Mesendoderm (in vitro differentiated cells): ENCODE results near the gene SIRT2.

Experiments
- DNase-seq: peaks from one replicate; pipeline ENCODE4 v3.0.0; 2013
- H2AK5ac ChIP-seq: 2 replicates; pipeline ENCODE4 v1.6.1; 2013; ENCODE audit warnings: low read length, inconsistent platforms
- H2BK120ac ChIP-seq: 2 replicates; pipeline ENCODE4 v1.6.1; 2013; ENCODE audit warnings: low read depth, mild to moderate bottlenecking, low read length, moderate library complexity, mixed read lengths
- H2BK15ac ChIP-seq: replicated peaks from 2 replicates; pipeline ENCODE4 v1.6.1; 2013; ENCODE audit warnings: low read depth, mild to moderate bottlenecking, moderate library complexity
- H2BK5ac ChIP-seq: 2 replicates; pipeline ENCODE4 v1.6.1; 2013; ENCODE audit warnings: low read length, inconsistent platforms
- H3K18ac ChIP-seq: 2 replicates; pipeline ENCODE4 v1.6.1; 2013; ENCODE audit warnings: mild to moderate bottlenecking, low read length, mixed read lengths
- H3K23ac ChIP-seq: one replicate; pipeline ENCODE4 v1.6.1; 2013; ENCODE audit warnings: low read length
- H3K27ac ChIP-seq: 2 replicates; pipeline ENCODE4 v1.5.1; 2013; ENCODE audit warnings: low read depth, mild to moderate bottlenecking, inconsistent platforms, low read length, moderate library complexity
- H3K27me3 ChIP-seq: 2 replicates; pipeline ENCODE4 v1.6.1; 2013; ENCODE audit warnings: low read length, control low read depth, mild to moderate bottlenecking, inconsistent platforms; ENCODE audit not compliant: insufficient read depth, poor library complexity
- H3K36me3 ChIP-seq: 2 replicates; pipeline ENCODE4 v1.6.1; 2013; ENCODE audit warnings: low read length, inconsistent platforms; ENCODE audit not compliant: control insufficient read depth, insufficient read depth
- H3K4ac ChIP-seq: one replicate; pipeline ENCODE4 v1.6.1; 2013; ENCODE audit warnings: low read depth, mild to moderate bottlenecking, low read length, moderate library complexity
- H3K4me1 ChIP-seq: 2 replicates; pipeline ENCODE4 v1.6.1; 2013; ENCODE audit warnings: low read depth, low read length, inconsistent platforms; ENCODE audit not compliant: control insufficient read depth
- H3K4me2 ChIP-seq: 2 replicates; pipeline ENCODE4 v1.6.1; 2013; ENCODE audit warnings: low read length
- H3K4me3 ChIP-seq: 2 replicates; pipeline ENCODE4 v1.5.1; 2013; ENCODE audit warnings: mild to moderate bottlenecking, low read length
- H3K56ac ChIP-seq: one replicate; pipeline ENCODE4 v1.6.1; 2013; ENCODE audit warnings: low read length
- H3K79me1 ChIP-seq: 2 replicates; pipeline ENCODE4 v1.6.1; 2013; ENCODE audit warnings: low read length, inconsistent platforms
- H3K79me2 ChIP-seq: 2 replicates; pipeline ENCODE4 v1.6.1; 2013; ENCODE audit warnings: mild to moderate bottlenecking, low read length; ENCODE audit not compliant: control insufficient read depth, insufficient read depth
- H3K9ac ChIP-seq: 2 replicates; pipeline ENCODE4 v1.6.1; 2013; ENCODE audit warnings: low read length, inconsistent platforms
- H4K5ac ChIP-seq: one replicate; pipeline ENCODE4 v1.6.1; 2013; ENCODE audit warnings: low read length
- H4K8ac ChIP-seq: one replicate; pipeline ENCODE4 v1.6.1; 2013; ENCODE audit warnings: low read depth, mild to moderate bottlenecking, control low read depth, low read length, moderate library complexity
- WGBS: extraction: QIAGEN DNeasy Blood & Tissue Kit; methylation state at CpG from one replicate; pipeline ENCODE4 v1.1.7; 2013; ENCODE audit warnings: low lambda C conversion rate, missing lambda C conversion rate; ENCODE audit not compliant: insufficient coverage; ENCODE audit errors: extremely low coverage; 5-methylcytosine and 5-hydroxymethylcytosine counted together

SIRT2 gene

GRCh38 chr19:38853214-38853613 is 46.2 kb downstream of the SIRT2 start:
- Histone ChIP-seq H3K23ac (no peak overlapping the region), H3K79me2 (peaks cover 10% of the 10 kb centered on the region), H3K4me1 (peaks cover 2% of the 10 kb centered on the region), H2AK5ac (no peak overlapping the region), H3K27ac (no peak overlapping the region), H3K79me1 (no peaks in the 10 kb centered on the region), H2BK15ac (no peak overlapping the region), H3K4me3 (no peak overlapping the region), H3K36me3 (no peaks in the 10 kb centered on the region), H2BK5ac (no peak overlapping the region), H3K4me2 (no peak overlapping the region), H4K5ac (no peak overlapping the region), H2BK120ac (no peak overlapping the region), H3K18ac (no peak overlapping the region), H3K4ac (peak overlapping the region; percentile 29), H3K27me3 (no peaks in the 10 kb centered on the region), H4K8ac (no peak overlapping the region), H3K56ac (peak overlapping the region; percentile 95), H3K9ac (no peak overlapping the region)
- no peak for DNase-seq
- WGBS, result no CpG with 5 or more reads among the region's 17 CpGs

DNA sequence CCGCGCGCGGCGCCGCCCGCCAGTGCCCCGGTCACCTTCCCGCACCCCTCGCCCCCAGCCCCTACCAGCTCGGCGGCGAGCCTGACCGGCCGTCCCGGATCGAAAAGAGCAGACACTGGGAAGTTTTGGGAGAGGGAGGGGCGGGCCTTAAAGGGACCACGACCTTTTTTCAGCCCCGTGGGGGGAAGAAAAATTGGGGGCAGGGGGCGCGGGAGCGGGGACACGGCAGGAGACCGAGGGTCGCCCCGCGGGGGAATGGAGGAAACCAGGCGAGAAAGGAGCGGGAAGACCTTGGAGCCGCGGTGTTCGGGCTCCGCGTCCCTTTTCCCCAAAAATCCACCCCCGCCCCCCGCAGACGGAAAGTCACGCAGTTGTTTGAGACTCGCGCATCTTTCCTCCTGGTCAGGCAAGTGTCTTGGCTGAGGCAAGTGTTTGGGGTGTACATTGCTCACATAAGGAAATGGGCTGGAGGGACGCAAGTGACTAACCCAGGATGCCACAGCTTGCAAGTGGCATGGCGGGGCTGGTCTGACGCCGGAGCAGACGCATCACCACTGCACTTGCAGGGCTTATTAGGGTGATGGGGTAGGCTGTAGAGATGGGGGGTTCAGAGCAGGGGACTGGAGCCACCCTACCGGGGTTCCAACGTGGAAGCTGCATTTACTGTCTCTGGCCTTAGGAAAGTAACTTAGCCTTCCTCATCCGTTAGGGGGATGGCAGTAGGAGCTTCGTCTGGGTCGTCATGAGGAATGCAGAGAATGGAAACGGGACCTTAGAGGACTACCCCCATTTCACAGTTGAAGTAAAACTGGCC is 47.0 kb downstream of the SIRT2 start:
- Histone ChIP-seq H3K4me2 (peak overlapping the region; percentile 97), H3K23ac (no peak overlapping the region), H3K36me3 (peaks cover 3% of the 10 kb centered on the region), H3K4ac (peak overlapping the region; percentile 92), H2BK120ac (no peak overlapping the region), H4K8ac (no peak overlapping the region), H2BK15ac (peak overlapping the region; percentile 14), H3K27ac (peak overlapping the region; percentile 75), H3K79me1 (peaks cover 2% of the 10 kb centered on the region), H2BK5ac (peak overlapping the region; percentile 11), H3K4me3 (peak overlapping the region; percentile 62), H3K9ac (peak overlapping the region; percentile 80), H4K5ac (no peak overlapping the region), H3K27me3 (no peaks in the 10 kb centered on the region), H2AK5ac (no peak overlapping the region), H3K79me2 (peaks cover 17% of the 10 kb centered on the region), H3K56ac (peak overlapping the region; percentile 95), H3K18ac (peak overlapping the region; percentile 99), H3K4me1 (peaks cover 4% of the 10 kb centered on the region)
- peak; percentile 72 for DNase-seq
- WGBS, result no CpG with 5 or more reads among the region's 52 CpGs

DNA sequence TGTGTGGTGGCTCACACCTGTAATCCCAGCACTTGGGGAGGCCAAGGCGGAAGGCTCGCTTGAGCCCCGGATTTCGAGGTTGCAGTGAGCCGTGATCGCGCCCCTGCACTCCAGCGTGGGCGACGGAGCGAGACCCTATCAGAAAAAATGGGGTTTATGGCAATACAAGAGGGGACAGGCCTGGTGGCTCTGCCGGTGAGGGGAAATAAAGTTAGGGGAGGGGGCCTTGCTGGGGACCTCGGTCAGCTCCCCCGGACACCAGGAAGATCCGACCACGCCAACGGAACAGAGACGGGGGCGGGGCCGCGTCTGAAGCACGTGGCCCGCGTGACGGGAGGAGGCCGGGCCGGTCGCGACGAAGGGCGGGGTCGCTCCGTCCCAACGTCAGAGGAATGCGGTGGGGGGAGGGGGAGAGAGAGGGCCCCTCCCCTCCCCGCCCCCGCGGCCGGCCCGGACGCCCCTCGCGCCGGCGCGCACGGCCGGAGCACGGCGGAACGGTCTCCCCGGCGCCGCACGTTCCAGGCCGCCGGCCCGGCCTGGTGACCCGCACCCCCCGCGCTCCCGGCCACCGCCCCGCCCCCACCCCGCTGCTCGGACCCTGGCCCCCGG is 47.7 kb downstream of the SIRT2 start:
- DNase-seq, result peak; percentile 95
- Histone ChIP-seq H3K4me3 (no peak overlapping the region), H3K4me1 (peaks cover 4% of the 10 kb centered on the region), H3K18ac (peak overlapping the region; percentile 99), H2AK5ac (no peak overlapping the region), H3K27me3 (no peaks in the 10 kb centered on the region), H3K23ac (no peak overlapping the region), H4K8ac (no peak overlapping the region), H2BK15ac (peak overlapping the region; percentile 14), H3K4ac (peak overlapping the region; percentile 92), H3K36me3 (peaks cover 8% of the 10 kb centered on the region), H3K4me2 (peak overlapping the region; percentile 94), H2BK120ac (no peak overlapping the region), H3K79me2 (peaks cover 24% of the 10 kb centered on the region), H2BK5ac (no peak overlapping the region), H3K56ac (peak overlapping the region; percentile 95), H3K79me1 (peaks cover 7% of the 10 kb centered on the region), H3K27ac (peak overlapping the region; percentile 75), H3K9ac (peak overlapping the region; percentile 80), H4K5ac (no peak overlapping the region)
- WGBS, result no CpG with 5 or more reads among the region's 67 CpGs

- Histone ChIP-seq H2AK5ac (peak overlapping the region; percentile 19), H3K4ac (peak overlapping the region; percentile 61), H3K9ac (peak overlapping the region; percentile 78), H2BK120ac (no peak overlapping the region), H3K36me3 (peaks cover 11% of the 10 kb centered on the region), H3K4me1 (peaks cover 4% of the 10 kb centered on the region), H3K4me3 (peak overlapping the region; percentile 60), H3K23ac (no peak overlapping the region), H2BK15ac (no peak overlapping the region), H3K79me1 (peaks cover 9% of the 10 kb centered on the region), H3K27ac (peak overlapping the region; percentile 53), H3K27me3 (no peaks in the 10 kb centered on the region), H4K5ac (no peak overlapping the region), H3K4me2 (peak overlapping the region; percentile 94), H4K8ac (no peak overlapping the region), H3K18ac (peak overlapping the region; percentile 3), H3K79me2 (peaks cover 29% of the 10 kb centered on the region), H2BK5ac (no peak overlapping the region), H3K56ac (peak overlapping the region; percentile 79)
- no CpG with 5 or more reads among the region's 40 CpGs for WGBS
- DNase-seq, result peak; percentile 29
These were observed 48.3 kb downstream of the SIRT2 start for GRCh38 chr19:38850976-38851621.

DNA sequence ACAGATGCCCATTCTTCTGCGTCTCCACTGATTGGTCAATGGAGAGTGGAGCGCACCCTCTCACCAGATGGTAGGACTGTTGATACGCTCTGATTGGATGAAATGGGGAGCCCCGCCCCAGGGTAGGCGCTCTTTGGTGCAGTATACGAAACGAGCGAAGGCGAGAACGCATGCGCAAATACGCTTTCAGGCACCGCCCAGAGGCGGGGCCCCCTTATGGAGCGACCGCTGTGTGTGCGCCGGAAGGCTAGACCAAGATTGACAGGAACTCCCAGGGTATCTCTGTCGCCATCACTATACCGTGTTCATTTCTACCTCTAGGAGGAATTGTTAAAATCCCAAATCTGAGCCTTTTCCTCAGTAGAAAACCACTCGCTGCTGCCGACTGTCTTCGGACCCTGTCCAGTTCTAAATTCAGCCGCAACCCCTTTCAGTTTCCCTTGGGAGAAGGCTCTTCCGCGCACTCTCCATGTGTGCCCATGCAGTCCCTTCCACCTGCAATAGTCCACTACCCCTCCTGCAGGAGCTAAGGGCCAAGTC is 48.9 kb downstream of the SIRT2 start:
- peaks cover 16% of the 10 kb centered on the region for H3K36me3 ChIP-seq
- no peak for DNase-seq
- peaks cover 13% of the 10 kb centered on the region for H3K79me1 ChIP-seq

More for the DNA sequence above, 48.9 kb downstream of the SIRT2 start:
- Histone ChIP-seq H3K4me3 (peak overlapping the region; percentile 60), H3K27me3 (no peaks in the 10 kb centered on the region), H2AK5ac (peak overlapping the region; percentile 19), H3K79me2 (peaks cover 35% of the 10 kb centered on the region), H3K4ac (peak overlapping the region; percentile 61), H3K23ac (no peak overlapping the region), H3K9ac (peak overlapping the region; percentile 78), H3K27ac (peak overlapping the region; percentile 53), H3K18ac (peak overlapping the region; percentile 3), H3K4me2 (peak overlapping the region; percentile 94), H4K8ac (no peak overlapping the region), H3K4me1 (peaks cover 4% of the 10 kb centered on the region), H2BK15ac (no peak overlapping the region), H2BK5ac (no peak overlapping the region), H2BK120ac (no peak overlapping the region), H4K5ac (no peak overlapping the region), H3K56ac (peak overlapping the region; percentile 79)
- WGBS, result no CpG with 5 or more reads among the region's 26 CpGs
